Stimulated activated CD4-positive, alpha-beta T cell treated with anti-CD3 and anti-CD28 coated beads, Interleukin-2, amount 100 ng/mL, for 48 hours (primary cell): ENCODE data around the gene DPY30.
"Not testable (repeated sequence)": the region's sequence is repeated elsewhere in the genome, so short reads cannot be mapped to it uniquely, and the experiment has no call there.

Experiments used
- DNase-seq, 2 donors: peaks; one replicate each; pipeline ENCODE4 v3.0.0-alpha.2; 2020

DPY30 gene

GRCh38 chr2:32039447-32040219, at the start of gene DPY30:
DPY30 (minus strand) TSS chr2:32039805; CDS start chr2:32039456, 349 bp downstream.
- DNase-seq = peak; percentile 86 to 88

GRCh38 chr2:32074134-32074506, 34.5 kb upstream of the DPY30 start:
- no peak for DNase-seq

- no peak for DNase-seq
Measured at GRCh38 chr2:32067549-32067948, 27.9 kb upstream of the DPY30 start.

GRCh38 chr2:32064713-32065112, 25.1 kb upstream of the DPY30 start:
- DNase-seq = no peak

- peak; percentile 5 to 9 for DNase-seq
Measured at GRCh38 chr2:32064021-32064601, 24.5 kb upstream of the DPY30 start.

- DNase-seq = peak; percentile 95 to 97
Measured at GRCh38 chr2:32063310-32064020, 23.9 kb upstream of the DPY30 start, which contains the start of gene SPAST. SPAST (plus strand) TSS chr2:32063556; CDS start chr2:32063832, 276 bp downstream.

DNA sequence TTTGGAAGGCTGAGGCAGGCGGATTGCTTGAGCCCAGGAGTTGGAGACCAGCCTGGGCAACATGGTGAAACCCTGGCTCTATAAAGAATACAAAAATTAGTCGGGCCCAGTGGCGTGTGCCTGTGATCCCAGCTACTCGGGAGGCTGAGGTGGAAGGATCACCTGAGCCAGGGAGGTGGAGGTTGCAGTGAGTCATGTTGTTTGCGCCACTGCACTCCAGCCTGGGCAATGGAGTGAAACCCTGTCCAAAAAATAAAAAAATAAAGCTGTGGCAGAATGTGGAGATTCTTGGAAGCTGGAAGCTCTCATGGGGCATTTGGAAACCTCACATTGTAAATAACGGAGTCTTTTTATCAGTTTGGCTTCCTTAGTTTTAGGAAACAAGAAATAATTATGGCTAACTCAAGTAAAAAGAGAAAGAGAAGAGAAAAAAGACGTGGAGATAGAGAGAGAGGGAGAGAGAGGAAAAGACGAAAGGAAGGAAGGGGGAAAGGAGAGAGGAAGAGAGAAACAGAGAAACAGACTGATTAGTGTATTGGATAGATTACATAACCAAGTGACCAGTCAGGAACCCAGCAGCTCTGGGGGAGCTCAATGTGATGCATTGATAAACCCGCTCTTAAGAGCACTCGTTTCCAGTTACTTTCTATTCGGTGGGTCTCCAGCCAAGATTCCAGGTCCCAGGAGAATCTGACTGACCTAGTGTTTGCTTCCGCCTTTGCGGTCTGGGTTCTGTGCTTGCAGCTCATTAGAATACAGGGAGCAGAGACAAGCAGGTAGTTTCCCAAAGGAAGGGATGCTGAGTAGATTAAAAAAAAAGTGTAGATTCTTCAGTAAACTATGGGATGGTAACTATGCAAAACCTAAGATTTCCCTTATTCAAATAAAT, 22.6 kb upstream of the DPY30 start:
- DNase-seq = no peak

DNA sequence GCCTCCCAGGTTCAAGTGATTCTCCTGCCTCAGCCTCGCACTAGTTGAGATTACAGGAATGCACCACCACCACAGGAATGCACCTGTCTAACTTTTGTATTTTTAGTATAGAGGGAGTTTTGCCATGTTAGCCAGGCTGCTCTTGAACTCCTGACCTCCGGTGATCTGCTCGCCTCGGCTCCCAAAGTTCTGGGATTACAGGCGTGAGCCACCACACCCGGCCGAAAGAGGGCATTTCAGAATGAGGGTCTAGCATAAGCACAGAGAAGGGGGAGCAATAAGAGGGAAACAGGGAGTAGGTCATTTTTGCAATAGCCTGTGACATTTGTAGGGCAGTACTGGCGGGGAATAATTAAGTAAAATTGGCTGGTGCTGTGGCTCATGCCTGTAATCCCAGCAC, 21.8 kb upstream of the DPY30 start:
- no peak for DNase-seq

DNA sequence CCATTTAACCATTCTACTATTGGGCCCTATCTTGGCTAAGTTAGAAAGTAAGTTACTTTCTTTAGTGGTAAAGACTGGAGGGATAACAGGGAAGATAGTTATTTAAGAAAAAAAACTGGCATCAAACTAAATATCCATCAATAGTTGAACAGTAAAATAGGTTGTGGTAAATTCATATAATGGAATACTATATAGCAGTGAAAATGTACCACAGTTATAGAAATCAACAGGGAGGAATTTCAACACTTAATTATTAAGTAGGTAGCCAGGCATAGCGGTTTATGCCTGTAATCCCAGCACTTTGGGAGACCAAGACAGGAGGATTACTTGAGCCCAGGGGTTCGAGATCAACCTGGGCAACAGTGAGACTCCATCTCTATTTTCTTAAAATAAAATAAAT, 20.7 kb upstream of the DPY30 start:
- no peak for DNase-seq

DNA sequence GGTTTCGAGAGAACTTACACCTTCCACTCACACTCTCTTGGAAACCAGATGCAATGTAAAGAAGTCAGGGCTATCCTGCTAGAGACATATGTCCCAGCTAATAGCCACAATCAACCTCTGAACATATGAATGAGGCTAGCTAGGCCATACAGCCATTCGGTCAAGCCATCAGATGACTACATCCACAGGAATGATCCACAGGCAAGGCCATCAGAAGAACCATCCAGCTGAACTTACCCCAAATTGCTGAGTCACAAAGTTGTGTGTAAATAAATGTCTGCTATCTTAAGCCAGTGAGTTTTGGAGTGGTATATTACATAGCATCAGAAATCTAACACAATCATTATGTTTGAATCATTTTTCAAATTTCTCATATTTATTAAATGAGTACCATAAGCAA, 18.5 kb upstream of the DPY30 start:
- no peak for DNase-seq

- not testable (repeated sequence) for DNase-seq
Measured at GRCh38 chr2:32054583-32054982, 15.0 kb upstream of the DPY30 start.

- DNase-seq = no peak
Measured at GRCh38 chr2:32051836-32052439, 12.3 kb upstream of the DPY30 start.

GRCh38 chr2:32043561-32043960, 4.0 kb upstream of the DPY30 start:
- DNase-seq = no peak

DNA sequence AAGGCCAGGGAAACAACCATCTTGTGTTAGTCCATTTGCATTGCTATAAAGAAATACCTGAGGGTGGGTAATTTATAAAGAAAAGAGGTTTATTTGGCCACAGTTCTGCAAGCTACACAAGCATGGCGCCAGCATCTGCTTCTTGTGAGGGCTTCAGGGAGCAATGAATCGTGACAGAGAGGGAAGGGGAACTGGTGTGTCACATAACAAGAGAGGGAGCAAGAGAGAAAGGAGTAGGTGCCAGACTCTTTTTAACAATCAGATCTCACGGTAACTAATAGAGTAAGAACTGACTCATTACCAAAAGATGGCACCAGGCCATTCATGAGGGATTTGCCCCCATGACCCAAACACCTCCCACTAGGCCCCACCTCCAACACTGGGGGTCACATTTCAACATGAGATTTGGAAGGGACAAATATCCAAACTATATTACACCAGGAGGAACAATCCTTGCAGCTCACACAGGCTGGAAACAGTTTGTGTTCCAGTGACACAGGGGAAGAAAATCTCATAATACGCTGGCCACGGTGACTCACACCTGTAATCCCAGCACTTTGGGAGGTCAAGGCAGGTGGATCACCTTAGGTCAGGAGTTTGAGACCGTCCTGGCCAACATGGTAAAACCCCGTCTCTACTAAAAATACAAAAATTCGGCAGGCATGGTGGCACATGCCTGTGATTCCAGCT, 5.3 kb downstream of the DPY30 start:
- DNase-seq = not testable (repeated sequence)

DNA sequence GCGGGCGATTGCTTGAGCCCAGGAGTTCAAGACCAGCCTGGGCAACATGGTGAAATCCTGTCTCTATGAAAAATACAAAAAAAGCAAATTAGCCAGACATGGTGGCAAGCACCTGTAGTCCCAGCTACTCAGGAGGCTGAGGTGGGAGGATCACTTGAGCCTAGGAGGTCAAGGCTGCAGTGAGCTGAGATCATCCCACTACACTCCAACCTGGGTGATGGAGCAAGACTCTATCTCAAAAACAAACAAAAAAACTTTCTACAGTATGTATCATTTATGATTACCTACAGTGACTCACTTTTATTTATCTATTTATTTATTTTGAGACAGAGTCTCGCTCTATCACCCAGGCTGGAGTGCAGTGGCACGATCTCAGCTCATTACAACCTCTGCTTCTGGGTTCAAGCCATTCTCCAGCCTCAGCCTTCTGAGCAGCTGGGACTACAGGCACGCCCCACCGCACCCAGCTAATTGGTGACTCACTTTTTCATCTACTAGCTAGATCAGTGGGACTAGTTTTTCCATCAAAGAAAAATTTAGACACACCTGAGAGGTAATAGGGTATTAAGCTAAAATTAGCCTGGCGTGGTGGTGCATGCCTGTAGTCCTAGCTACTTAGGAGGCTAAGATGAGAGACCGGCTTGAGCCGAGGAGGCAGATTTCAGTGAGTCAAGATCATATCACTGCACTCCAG, 20.7 kb downstream of the DPY30 start:
- not testable (repeated sequence) for DNase-seq

- DNase-seq = no peak
Measured at GRCh38 chr2:32012872-32013271, 26.7 kb downstream of the DPY30 start.

- DNase-seq = no peak
Measured at GRCh38 chr2:32011485-32011960, 28.1 kb downstream of the DPY30 start.

GRCh38 chr2:32010670-32011484, 28.7 kb downstream of the DPY30 start, which contains the start of gene MEMO1:
MEMO1 (minus strand) TSS chr2:32011008; CDS start chr2:32010247, 761 bp downstream.
- DNase-seq = peak; percentile 87 to 88

GRCh38 chr2:32010280-32010669, 29.3 kb downstream of the DPY30 start:
- DNase-seq = peak; percentile 42 to 52
